Mesothelial cell of epicardium (in vitro differentiated cells): ENCODE data around the gene MDC1. TPM values are rescaled to one million over a fixed set of nuclear protein-coding genes. Genes with fewer than 3 reads are reported as not detected.

Experiments
- DNase-seq, 2 experiments: peaks; one replicate each; pipeline ENCODE4 v3.0.0; 2021; ENCODE audit warnings: low spot score in 2 of 2; ENCODE audit not compliant: unreplicated experiment in 2 of 2
- H3K27ac Mint-ChIP-seq: 2 replicates; pipeline ENCODE4 v1.8.0; 2021; ENCODE audit warnings: mixed read lengths
- H3K27me3 Mint-ChIP-seq: 2 replicates; pipeline ENCODE4 v1.8.0; 2021; ENCODE audit warnings: low read depth, mixed read lengths
- H3K36me3 Mint-ChIP-seq: 2 replicates; pipeline ENCODE4 v1.8.0; 2021; ENCODE audit warnings: mixed read lengths
- H3K4me1 Mint-ChIP-seq: 2 replicates; pipeline ENCODE4 v1.8.0; 2021; ENCODE audit warnings: mixed read lengths
- H3K4me3 Mint-ChIP-seq: 2 replicates; pipeline ENCODE4 v1.8.0; 2021; ENCODE audit warnings: mild to moderate bottlenecking, moderate library complexity, mixed read lengths
- H3K9me3 Mint-ChIP-seq: 2 replicates; pipeline ENCODE4 v1.8.0; 2021; ENCODE audit warnings: mixed read lengths
- CTCF ChIP-seq: fragments of 200-600 bp; sonication (generic); IDR thresholded peaks from one replicate; pipeline ENCODE4 v1.5.0; 2021; ENCODE audit warnings: antibody characterized with exemption; ENCODE audit not compliant: unreplicated experiment
- total RNA-seq: library from RNA; stranded (reverse); gene quantifications from 3 replicates; pipeline ENCODE4 v1.2.1, GENCODE V29; 2021

Gene MDC1
- total RNA-seq, 1 donor from 2014 or later = 51.9 TPM

- Mint-ChIP-seq H3K27me3 (no peaks in the 10 kb centered on the region), H3K27ac (no peak overlapping the region), H3K9me3 (no peaks in the 10 kb centered on the region), H3K36me3 (peaks cover 70% of the 10 kb centered on the region), H3K4me1 (no peaks in the 10 kb centered on the region), H3K4me3 (no peak overlapping the region)
- no peak for TF ChIP-seq CTCF
- DNase-seq = no peak
These were observed 7.8 kb downstream of the MDC1 start for GRCh38 chr6:30709101-30709868.

GRCh38 chr6:30707281-30707850, 9.7 kb downstream of the MDC1 start:
- Mint-ChIP-seq H3K36me3 (peaks cover 69% of the 10 kb centered on the region), H3K27ac (no peak overlapping the region), H3K4me3 (no peak overlapping the region), H3K27me3 (no peaks in the 10 kb centered on the region), H3K4me1 (no peaks in the 10 kb centered on the region), H3K9me3 (no peaks in the 10 kb centered on the region)
- DNase-seq = no peak
- TF ChIP-seq CTCF = no peak

GRCh38 chr6:30705620-30706019, 11.5 kb downstream of the MDC1 start:
- H3K36me3 Mint-ChIP-seq = peaks cover 56% of the 10 kb centered on the region
- H3K4me3 Mint-ChIP-seq = no peak overlapping the region
- no peak overlapping the region for H3K27ac Mint-ChIP-seq

GRCh38 chr6:30703821-30704220, 13.3 kb downstream of the MDC1 start:
- Mint-ChIP-seq H3K27me3 (no peaks in the 10 kb centered on the region), H3K36me3 (peaks cover 50% of the 10 kb centered on the region), H3K4me1 (no peaks in the 10 kb centered on the region), H3K4me3 (no peak overlapping the region), H3K9me3 (no peaks in the 10 kb centered on the region), H3K27ac (no peak overlapping the region)
- TF ChIP-seq CTCF = no peak
- DNase-seq = no peak

More at GRCh38 chr6:30705620-30706019, 11.5 kb downstream of the MDC1 start:
- no peaks in the 10 kb centered on the region for H3K4me1 Mint-ChIP-seq
- DNase-seq = no peak
- no peaks in the 10 kb centered on the region for H3K9me3 Mint-ChIP-seq
- no peaks in the 10 kb centered on the region for H3K27me3 Mint-ChIP-seq
- TF ChIP-seq CTCF = no peak

GRCh38 chr6:30703011-30703410, 14.1 kb downstream of the MDC1 start:
- Mint-ChIP-seq H3K4me1 (no peaks in the 10 kb centered on the region), H3K27me3 (no peaks in the 10 kb centered on the region), H3K4me3 (no peak overlapping the region), H3K9me3 (no peaks in the 10 kb centered on the region), H3K36me3 (peaks cover 45% of the 10 kb centered on the region), H3K27ac (no peak overlapping the region)
- no peak for DNase-seq
- TF ChIP-seq CTCF = no peak
